Measurements from ENCODE around the gene SPEG.

Gene SPEG

DNA sequence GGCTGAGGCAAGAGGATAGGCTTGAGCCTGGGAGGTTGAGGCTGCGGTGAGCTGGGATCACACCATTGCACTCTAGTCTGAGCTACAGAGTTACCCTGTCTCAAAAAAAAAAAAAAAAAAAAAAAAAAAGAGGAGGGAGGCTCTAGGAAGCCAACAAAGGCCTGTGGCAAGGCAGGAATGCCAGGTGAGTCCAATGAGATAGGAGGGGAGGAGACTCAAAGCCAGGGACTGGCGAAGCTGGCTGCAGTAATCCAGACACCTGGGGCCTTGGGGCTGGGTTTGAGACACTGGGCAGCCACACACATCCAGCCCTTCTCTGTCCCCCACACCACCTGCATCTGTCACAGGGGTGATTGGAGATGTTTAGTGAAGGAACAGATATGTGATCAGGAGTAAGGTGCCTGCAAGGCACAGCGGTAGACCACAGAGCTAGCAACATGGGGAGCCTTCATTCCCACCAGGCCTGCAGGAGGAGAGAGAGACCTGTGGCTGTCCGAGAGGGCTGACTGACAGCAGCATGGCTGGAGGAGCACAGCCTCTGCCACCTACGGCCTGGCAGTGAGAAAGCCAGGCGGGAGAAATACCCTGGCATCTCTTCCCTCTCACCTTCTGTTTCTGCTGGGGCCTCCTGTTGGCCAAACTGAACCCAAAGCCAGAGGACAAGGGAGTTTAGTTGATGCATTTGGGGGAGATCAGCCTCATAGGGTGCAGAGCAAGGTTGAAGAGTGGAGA is 99.5 kb downstream of the SPEG start:
- no peak for DNase-seq (ENCODE audit: low read depth)

GRCh38 chr2:219536425-219536824 is 101.8 kb downstream of the SPEG start:
- DNase-seq (ENCODE audit: low read depth) = no peak

DNA sequence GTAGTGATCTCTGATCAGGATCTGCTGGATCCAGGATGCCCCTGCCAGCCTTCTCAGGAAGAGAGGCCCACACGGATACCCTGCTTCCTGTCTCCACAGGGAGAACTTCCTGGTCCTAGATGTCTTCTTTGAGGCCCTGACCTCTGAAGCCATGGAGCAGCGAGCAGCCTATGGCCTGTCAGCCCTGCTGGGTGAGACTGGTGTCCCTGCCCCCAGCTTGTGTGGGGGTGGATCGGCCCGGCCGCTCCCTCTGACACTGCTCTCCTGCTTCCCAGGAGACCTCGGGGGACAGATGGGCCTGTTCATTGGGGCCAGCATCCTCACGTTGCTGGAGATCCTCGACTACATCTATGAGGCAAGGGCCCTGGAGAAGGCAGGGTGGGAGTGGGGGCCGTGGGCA is 102.3 kb downstream of the SPEG start:
- no peak for DNase-seq (ENCODE audit: low read depth)

DNA sequence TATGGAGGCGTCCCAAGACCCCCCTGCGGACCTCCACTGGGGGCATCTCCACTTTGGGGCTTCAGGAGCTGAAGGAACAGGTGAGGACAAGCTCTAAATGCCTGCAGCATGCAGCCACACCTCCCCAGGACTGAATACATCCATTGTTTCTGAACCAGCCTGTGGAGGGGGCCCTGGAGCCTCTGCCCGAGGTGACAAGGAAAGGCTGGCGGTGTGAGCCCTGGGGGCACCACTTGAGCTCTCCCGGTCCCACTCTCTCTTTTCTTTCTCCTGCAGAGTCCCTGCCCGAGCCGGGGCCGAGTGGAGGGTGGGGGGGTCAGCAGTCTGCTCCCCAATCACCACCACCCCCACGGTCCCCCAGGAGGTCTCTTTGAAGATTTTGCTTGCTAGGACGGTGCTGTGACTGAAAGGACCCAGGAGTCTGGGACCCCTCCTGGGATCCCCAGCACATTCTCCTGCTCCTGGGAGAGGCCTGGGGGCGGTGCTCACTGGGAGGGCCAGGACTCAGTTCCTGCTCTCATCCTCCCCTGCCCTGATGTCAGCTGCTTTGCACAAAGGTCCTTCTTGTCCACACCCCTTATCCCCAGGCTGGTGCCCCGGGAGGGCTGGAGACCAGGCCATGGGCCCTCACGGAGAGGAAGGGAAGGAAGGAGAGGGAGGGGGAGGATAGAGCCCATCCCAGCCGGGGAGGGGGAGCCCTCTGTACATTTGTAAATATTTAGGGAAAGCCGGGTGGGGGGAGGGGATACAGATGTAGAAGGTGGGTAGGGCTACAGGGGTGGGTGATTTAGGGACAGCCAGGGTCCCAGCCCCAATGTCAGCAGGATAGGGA is 103.2 kb downstream of the SPEG start:
- DNase-seq (ENCODE audit: low read depth) = no peak

- no peak for DNase-seq (ENCODE audit: low read depth)
Measured at GRCh38 chr2:219538504-219538951, 103.9 kb downstream of the SPEG start.

- DNase-seq (ENCODE audit: low read depth) = no peak
Measured at GRCh38 chr2:219538956-219539788, 104.5 kb downstream of the SPEG start.

GRCh38 chr2:219539926-219540678 is 105.5 kb downstream of the SPEG start:
- no peak for DNase-seq (ENCODE audit: low read depth)

DNA sequence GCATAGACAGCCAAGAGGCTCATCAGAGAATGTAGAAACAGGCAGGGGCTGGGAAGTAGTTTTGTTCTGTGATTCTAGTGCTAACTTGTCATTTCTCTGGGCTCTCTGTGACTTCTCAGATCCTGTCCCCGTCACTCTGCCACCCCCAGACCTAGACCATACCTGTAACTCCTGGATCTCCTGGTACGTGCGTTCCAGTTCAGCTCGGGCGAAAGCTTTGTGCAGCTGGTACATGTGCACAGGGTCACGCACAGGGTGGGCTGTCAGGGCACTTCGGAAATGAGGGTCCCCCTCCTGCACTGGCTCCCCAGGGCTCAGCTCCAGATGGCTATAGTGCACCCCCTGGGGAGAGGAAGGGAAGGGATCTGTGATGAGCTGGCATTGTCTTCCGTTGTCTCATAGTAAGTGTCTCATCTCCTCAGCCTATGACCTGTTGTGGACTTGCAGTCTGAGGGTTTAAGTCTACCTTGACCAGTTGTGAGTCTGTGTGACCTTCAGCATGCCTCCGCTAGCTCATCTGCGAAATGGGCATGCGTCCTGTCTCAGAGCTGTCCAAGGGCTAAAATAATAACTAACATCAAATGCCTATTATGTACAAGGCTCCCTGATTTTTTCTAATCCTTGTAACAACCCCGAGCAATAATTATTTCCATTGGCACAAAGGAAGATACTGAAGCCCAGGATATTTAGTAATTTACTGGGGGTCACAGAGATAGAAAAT is 106.3 kb downstream of the SPEG start:
- no peak for DNase-seq (ENCODE audit: low read depth)

GRCh38 chr2:219541611-219542180 is 107.1 kb downstream of the SPEG start:
- DNase-seq (ENCODE audit: low read depth) = no peak

DNA sequence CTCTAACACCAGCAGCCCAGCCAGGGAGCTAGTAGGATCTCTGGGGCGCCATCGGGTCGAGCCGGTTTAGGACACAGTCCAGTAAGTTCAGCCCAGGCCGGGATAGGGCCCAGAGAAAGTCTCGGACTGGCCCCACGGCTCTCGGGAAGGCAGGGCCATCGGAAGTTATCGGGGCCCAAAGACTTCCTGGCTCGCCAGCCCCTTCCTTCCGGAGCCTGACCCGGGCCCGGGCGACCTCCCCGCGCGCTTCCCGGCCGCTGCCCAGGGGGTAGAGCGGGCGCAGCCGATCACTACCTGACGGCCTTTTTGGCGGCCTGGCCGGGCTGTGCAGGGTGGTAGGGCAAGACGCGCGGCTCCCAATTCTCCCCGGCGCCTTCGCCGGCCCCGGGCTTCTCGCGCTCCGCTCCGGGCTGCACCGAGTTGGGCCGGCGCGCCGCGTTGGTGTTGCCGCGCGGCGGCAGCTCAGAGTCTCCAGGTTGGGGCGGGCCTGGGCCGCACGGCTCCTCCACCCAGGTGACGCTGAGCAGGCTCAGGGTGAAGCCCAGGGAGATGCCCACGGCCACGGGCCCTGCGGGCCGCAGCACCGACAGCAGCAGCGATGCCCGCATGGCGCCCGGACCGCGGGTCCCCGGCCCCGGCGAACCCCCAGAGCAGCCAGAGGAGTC is 108.4 kb downstream of the SPEG start:
- no peak for DNase-seq (ENCODE audit: low read depth)

- DNase-seq (ENCODE audit: low read depth) = peak; percentile 90
Measured at GRCh38 chr2:219543596-219544358, 109.1 kb downstream of the SPEG start, which contains the start of the genes CHPF and TMEM198. TSS of gene CHPF (minus strand) at chr2:219543809. CDS start at chr2:219543538, 271 bp downstream. TSS of gene TMEM198 (plus strand) at chr2:219544028. CDS start at chr2:219544728, 700 bp downstream.

DNA sequence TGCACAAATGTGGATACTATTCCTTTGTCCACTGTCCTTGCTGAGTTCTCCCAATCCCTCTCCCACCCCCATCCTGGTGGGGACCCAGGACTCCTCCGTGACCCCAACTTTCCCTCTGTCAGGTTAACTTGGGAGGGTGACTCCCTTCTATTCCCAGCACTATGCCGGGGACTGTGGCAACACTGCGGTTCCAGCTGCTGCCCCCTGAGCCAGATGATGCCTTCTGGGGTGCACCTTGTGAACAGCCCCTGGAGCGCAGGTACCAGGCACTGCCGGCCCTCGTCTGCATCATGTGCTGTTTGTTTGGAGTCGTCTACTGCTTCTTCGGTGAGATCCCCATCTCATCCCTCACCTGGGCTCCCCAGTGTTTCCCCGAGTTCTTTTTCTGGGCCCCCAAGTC is 109.9 kb downstream of the SPEG start:
- no peak for DNase-seq (ENCODE audit: low read depth)

DNA sequence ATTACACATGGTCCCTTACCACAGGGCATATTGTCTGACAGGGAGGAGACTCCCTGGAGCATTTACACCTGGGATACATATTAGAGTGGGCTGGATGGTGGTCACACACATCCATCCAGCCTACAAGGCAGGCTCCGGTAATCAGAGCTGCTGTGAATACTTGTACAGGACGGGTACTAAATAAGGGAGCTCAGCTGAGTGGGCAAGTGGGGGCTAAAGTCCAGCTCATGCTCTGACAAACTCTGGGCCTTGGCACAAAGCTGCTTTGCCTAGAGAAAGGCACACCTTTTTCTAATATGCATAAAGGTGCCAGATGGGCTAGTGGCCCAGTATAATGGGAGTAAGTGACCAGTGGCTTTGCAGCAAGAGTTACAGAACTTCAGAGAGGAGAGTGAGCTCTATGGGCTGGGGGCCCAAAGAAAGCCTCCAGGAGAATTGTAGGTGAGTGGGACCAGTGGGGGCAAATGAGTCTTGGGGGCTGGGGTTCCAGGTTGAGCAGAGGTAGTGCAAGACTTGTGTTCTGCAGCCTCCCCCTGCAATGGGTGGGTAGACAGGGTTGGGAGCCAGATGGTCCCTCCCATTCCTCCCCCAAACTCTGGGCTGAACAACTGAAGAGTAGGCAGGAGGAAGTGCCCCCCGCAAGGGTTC is 110.8 kb downstream of the SPEG start:
- no peak for DNase-seq (ENCODE audit: low read depth)

DNA sequence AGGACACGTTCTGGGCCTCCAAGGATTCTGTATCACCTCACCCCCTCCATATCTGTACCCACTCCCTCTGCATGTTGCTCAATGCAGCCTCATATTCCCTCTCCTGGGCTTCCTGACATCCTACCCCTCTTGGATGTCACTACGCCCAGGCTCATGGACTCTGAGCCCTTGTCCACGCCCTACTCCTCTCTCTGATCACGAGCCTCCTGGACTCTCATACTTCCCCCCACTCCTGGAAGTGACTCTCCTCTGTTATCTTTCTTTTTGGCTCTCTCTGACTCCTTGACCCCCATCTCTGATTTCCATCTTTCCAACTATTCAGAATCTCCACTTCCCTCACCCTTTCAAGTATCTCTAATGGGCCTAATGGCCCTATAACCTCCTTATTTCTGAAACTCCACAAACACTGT is 111.3 kb downstream of the SPEG start:
- DNase-seq (ENCODE audit: low read depth) = no peak

DNA sequence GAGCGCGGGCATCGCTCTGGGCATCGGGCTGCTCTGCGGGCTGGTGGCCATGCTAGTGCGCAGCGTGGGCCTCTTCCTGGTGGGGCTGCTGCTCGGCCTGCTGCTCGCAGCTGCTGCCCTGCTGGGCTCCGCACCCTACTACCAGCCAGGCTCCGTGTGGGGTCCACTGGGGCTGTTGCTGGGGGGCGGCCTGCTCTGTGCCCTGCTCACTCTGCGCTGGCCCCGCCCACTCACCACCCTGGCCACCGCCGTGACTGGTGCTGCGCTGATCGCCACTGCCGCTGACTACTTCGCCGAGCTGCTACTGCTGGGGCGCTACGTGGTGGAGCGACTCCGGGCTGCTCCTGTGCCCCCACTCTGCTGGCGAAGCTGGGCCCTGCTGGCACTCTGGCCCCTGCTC is 113.0 kb downstream of the SPEG start:
- DNase-seq (ENCODE audit: low read depth) = no peak

Measured in GM04503 (cell line).